Measurements from ENCODE around the gene SH3TC1.

The SH3TC1 gene

DNA sequence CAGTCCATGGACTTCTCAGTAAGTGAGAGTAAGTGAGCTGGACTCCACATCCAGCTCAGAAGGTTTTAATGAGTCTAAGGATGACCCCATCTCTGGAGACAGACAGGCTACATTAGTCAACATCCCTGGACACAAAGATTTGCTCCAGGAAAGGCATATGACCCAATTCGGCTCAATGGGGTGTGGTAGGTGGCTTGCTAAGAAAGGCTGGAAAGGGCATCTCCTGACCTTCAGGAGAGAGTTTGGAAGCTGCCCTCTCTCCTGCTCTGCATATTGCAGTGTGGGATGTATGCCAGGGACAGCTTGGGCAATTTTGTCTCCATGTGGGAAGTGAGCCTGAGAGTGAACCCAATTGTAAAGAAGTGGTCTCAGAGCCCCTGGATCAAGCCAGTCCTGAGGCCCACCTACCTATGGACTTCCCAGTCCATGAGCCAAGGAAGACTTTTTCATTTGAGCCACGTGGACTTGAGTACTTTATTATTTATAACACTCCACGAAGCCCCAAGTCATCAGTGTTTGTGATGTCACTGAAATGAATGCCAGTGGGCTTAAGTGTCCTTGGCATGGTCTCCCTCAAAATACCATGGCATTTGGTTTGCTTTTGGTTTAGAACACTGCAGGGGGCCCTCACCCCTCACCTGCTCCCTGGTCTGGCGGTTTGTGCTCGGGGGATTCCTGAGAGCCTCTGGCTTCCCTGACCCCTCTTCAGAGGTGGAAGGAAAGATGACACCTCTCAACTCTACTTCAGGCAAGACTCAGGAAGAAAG, 30.1 kb upstream of the SH3TC1 start:
- no peak for TF ChIP-seq ZFX (IDR thresholded peaks at IDR 0.05)
- TF ChIP-seq, protein P1, sequence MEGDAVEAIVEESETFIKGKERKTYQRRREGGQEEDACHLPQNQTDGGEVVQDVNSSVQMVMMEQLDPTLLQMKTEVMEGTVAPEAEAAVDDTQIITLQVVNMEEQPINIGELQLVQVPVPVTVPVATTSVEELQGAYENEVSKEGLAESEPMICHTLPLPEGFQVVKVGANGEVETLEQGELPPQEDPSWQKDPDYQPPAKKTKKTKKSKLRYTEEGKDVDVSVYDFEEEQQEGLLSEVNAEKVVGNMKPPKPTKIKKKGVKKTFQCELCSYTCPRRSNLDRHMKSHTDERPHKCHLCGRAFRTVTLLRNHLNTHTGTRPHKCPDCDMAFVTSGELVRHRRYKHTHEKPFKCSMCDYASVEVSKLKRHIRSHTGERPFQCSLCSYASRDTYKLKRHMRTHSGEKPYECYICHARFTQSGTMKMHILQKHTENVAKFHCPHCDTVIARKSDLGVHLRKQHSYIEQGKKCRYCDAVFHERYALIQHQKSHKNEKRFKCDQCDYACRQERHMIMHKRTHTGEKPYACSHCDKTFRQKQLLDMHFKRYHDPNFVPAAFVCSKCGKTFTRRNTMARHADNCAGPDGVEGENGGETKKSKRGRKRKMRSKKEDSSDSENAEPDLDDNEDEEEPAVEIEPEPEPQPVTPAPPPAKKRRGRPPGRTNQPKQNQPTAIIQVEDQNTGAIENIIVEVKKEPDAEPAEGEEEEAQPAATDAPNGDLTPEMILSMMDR (conservative IDR thresholded peaks at IDR 0.05), result no peak
- no peak overlapping the region for H3K27ac ChIP-seq

DNA sequence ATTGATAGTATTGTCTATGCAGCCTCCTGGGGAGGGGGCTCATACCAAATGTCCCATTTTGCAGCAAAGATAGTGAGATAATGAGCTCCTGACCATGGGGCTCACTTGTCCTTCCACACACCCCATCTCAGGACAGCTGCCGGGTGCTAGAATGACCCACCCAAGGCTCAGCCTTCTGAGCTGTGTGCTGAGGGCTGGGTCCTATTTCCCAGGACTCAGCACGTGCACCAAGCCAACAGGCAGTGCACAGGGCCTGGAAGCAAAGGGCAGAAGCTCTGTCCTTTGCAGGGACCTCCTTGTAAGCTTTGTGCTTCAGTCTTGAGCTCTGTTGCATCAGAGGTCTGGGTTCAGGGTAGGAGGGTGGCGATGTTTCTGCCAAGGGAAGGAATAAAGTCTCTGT, 29.3 kb upstream of the SH3TC1 start:
- no peak overlapping the region for H3K27ac ChIP-seq
- TF ChIP-seq, protein P1 (conservative IDR thresholded peaks at IDR 0.05), result no peak
- TF ChIP-seq ZFX (IDR thresholded peaks at IDR 0.05), result no peak

DNA sequence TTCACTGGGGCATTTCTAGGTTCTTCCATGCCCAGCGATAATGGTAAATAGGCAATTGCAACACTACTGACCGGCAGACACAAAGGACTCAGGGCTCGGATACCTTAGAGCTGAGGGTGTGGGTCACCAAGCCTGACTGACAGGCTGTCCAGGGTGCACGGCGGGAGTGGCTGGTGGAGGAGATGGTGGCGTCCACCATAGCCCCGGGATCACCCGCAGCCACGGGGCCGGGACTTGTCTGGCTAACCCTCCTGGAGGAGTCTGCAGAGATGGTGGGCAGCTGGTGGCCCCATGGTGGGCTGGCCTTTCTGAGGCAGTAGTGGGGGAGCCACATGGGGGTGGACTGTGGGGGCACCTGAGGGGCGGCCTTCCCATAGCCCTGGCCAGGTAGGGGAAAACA, 28.7 kb upstream of the SH3TC1 start:
- no peak overlapping the region for H3K27ac ChIP-seq
- no peak for TF ChIP-seq ZFX (IDR thresholded peaks at IDR 0.05)
- TF ChIP-seq, protein P1 (conservative IDR thresholded peaks at IDR 0.05), result no peak

DNA sequence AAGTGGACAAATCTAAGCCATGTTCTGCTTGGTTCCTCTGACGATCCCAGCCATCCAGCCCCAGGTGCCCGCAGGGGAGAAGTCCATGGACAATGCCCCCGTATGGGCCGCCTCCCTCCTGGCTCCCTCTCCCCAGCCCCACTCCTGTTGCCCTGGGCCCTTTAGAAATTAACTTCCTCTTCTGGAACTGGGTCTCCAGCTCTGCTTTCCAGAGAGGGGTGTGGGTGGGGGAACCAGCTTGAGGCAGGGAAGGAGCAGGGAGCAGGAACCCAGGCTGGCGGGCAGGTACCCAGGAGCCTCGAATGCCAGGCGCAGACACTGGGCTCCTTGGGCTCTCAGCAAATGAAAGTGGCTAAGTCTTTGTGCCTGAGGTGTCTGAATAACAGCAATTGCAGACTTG, 27.8 kb upstream of the SH3TC1 start:
- H3K27ac ChIP-seq, result no peak overlapping the region
- TF ChIP-seq ZFX (IDR thresholded peaks at IDR 0.05), result no peak
- TF ChIP-seq, protein P1 (conservative IDR thresholded peaks at IDR 0.05), result no peak

DNA sequence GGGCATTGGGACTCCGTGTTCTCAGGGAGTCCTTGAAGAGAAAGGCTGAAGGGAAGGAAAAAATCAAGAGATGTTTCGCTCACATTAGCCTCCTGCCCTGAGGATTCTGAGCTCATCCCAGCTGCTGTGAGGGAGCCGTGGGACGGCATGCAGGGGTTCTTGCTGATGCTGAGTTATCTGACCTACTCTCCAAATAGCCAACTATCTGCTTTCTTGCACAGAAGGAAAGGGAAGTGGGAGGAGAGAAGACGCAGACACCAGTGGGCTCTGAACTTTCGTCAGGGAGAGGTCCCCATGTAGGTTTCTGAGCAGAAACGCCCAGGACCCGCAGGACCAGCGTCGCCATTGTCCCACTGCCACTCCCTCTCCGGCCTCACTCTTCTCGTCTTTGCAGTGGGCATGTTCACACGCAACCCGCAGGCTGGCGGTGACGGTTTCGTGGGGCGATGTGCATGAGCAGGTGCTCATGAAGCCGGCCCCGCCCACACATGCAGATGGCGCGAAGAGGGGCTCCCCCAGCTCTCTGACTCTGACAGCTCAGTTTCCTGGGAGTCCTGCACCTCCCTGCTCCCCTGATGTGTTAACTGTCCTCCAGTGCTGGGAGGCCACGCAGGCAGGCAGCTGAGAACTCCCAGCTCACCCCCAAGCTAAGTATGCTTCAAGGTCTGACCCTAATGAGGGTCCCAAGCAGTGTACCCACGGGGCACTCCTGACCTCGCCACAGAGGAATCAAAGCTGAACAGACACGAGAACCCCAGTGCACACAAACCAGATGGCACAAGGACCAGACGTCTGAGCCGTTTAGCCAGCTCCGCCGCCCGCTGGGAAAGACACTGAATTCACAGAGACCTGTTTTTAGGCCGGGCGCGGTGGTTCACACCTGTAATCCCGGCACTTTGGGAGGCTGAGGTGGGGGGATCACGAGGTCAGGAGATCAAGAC, 26.8 kb upstream of the SH3TC1 start:
- no peak for TF ChIP-seq ZFX (IDR thresholded peaks at IDR 0.05)
- TF ChIP-seq, protein P1 (conservative IDR thresholded peaks at IDR 0.05), result no peak
- no peak overlapping the region for H3K27ac ChIP-seq

DNA sequence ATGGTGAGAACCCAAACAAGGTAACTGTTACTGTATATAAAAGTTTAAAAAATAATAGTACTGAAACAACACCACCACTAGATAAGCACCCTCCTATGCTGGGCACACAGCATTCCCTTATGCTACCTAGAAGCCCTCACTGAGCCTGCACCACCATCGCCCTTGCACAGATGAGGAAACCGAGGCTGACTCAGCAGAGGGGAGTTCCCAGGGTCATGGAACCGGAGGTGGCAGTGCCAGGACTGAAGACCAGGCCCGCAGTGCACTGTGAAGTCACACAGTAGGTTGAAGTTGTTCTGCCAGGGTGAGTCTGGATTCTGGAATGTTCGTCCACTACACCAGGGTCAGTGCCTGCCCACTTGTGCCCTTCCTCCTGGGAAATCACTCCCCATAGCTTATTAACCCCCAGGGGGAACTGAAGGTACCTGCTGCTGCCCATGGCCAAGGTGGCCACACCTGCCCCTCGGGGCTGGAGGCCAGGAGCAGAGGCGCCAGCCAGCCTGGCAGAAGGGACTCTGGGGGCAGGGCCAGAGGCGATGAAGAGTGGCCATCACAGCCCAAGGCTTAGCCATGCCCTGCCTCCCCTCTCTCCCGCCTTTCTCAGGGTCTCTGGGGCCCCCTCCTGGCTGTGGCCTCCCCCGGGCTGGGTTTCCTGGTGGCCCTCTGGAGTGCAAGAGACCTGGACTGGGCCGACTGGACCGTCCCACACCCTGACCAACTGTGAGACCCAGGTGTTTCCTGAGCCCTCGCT, 25.4 kb upstream of the SH3TC1 start:
- no peak overlapping the region for H3K27ac ChIP-seq
- TF ChIP-seq ZFX (IDR thresholded peaks at IDR 0.05), result no peak
- TF ChIP-seq, protein P1 (conservative IDR thresholded peaks at IDR 0.05), result no peak

Data from C4-2B (cell line).